Cardiac muscle cell (in vitro differentiated cells and primary cell): Measurements from ENCODE around the gene DLGAP1. TPM values are rescaled to one million over a fixed set of nuclear protein-coding genes. Genes with fewer than 3 reads are reported as not detected.

ENCODE experiments used
- DNase-seq, 2 donors: peaks; one replicate each; pipeline versions ENCODE4 v3.0.0 to v3.0.0-alpha.2; 2010 to 2017; ENCODE audit warnings: low read depth in 1 of 2, low spot score in 1 of 2
- H3K27ac ChIP-seq: fragments of 200-600 bp; sonication (generic); 2 replicates; pipeline ENCODE4 v1.5.1; 2016
- H3K27me3 ChIP-seq: fragments of 200-600 bp; sonication (generic); 2 replicates; pipeline ENCODE4 v1.6.0; 2016; ENCODE audit warnings: control low read depth
- H3K36me3 ChIP-seq: fragments of 200-600 bp; sonication (generic); 2 replicates; pipeline ENCODE4 v1.5.1; 2016; ENCODE audit warnings: control low read depth
- H3K4me1 ChIP-seq: fragments of 200-600 bp; sonication (generic); 2 replicates; pipeline ENCODE4 v1.8.1; 2017; ENCODE audit warnings: low read depth, mild to moderate bottlenecking, mixed run types
- H3K4me3 ChIP-seq: fragments of 200-600 bp; sonication (generic); 2 replicates; pipeline ENCODE4 v1.5.1; 2016; ENCODE audit warnings: mild to moderate bottlenecking
- H3K9me3 ChIP-seq: fragments of 200-600 bp; sonication (generic); 2 replicates; pipeline ENCODE4 v1.5.1; 2017; ENCODE audit warnings: low read depth, mild to moderate bottlenecking, control low read depth
- CTCF ChIP-seq: IDR thresholded peaks from 2 replicates; pipeline ENCODE4 v1.5.1; 2012; ENCODE audit warnings: low read depth, mild to moderate bottlenecking, low read length
- polyA plus RNA-seq: library from polyadenylated mRNA; unstranded; fragments of >200 nt; fragmentation: Nextera tagmentation; extraction: Ambion mirVana; gene quantifications from 2 replicates; pipeline ENCODE4 v1.2.1, GENCODE V29; 2016
- total RNA-seq: library from RNA; depleted of rRNA; stranded (reverse); fragments of >200 nt; gene quantifications from 2 replicates; pipeline ENCODE4 v1.2.3, GENCODE V29; 2016

DLGAP1 gene
- total and polyA plus RNA-seq, 2 experiments from 2014 or later: 2.5 to 7.9 TPM

GRCh38 chr18:4251873-4252272, 203.2 kb downstream of the DLGAP1 start:
- H3K36me3 ChIP-seq: no peaks in the 10 kb centered on the region
- H3K27ac ChIP-seq: no peak overlapping the region
- H3K4me1 ChIP-seq: no peaks in the 10 kb centered on the region
- TF ChIP-seq CTCF: no peak
- no peaks in the 10 kb centered on the region for H3K9me3 ChIP-seq
- DNase-seq: no peak
- no peak overlapping the region for H3K4me3 ChIP-seq
- peaks cover 66% of the 10 kb centered on the region for H3K27me3 ChIP-seq

- no peak for DNase-seq
- no peak overlapping the region for H3K4me3 ChIP-seq
- H3K9me3 ChIP-seq: no peaks in the 10 kb centered on the region
- no peak overlapping the region for H3K27ac ChIP-seq
- no peak for TF ChIP-seq CTCF
- no peaks in the 10 kb centered on the region for H3K36me3 ChIP-seq
- peaks cover 66% of the 10 kb centered on the region for H3K27me3 ChIP-seq
- H3K4me1 ChIP-seq: no peaks in the 10 kb centered on the region
These were observed 203.9 kb downstream of the DLGAP1 start for GRCh38 chr18:4251206-4251605.

GRCh38 chr18:4250141-4250540, 205.0 kb downstream of the DLGAP1 start:
- TF ChIP-seq CTCF: no peak
- DNase-seq: no peak
- Histone ChIP-seq H3K9me3 (no peaks in the 10 kb centered on the region), H3K27ac (no peak overlapping the region), H3K4me3 (no peak overlapping the region), H3K36me3 (no peaks in the 10 kb centered on the region), H3K4me1 (no peaks in the 10 kb centered on the region), H3K27me3 (peaks cover 67% of the 10 kb centered on the region)

GRCh38 chr18:4248686-4249085, 206.4 kb downstream of the DLGAP1 start:
- Histone ChIP-seq H3K27ac (no peak overlapping the region), H3K9me3 (no peaks in the 10 kb centered on the region)
- TF ChIP-seq CTCF: no peak

GRCh38 chr18:4246374-4246773, 208.7 kb downstream of the DLGAP1 start:
- H3K4me3 ChIP-seq: no peak overlapping the region
- DNase-seq: no peak
- no peak for TF ChIP-seq CTCF
- H3K9me3 ChIP-seq: no peaks in the 10 kb centered on the region
- H3K36me3 ChIP-seq: no peaks in the 10 kb centered on the region
- H3K27me3 ChIP-seq: peaks cover 38% of the 10 kb centered on the region
- no peak overlapping the region for H3K27ac ChIP-seq
- no peaks in the 10 kb centered on the region for H3K4me1 ChIP-seq

More at GRCh38 chr18:4248686-4249085, 206.4 kb downstream of the DLGAP1 start:
- peaks cover 61% of the 10 kb centered on the region for H3K27me3 ChIP-seq
- no peaks in the 10 kb centered on the region for H3K36me3 ChIP-seq
- H3K4me1 ChIP-seq: no peaks in the 10 kb centered on the region
- no peak for DNase-seq
- H3K4me3 ChIP-seq: no peak overlapping the region

- H3K4me3 ChIP-seq: no peak overlapping the region
These were observed 209.7 kb downstream of the DLGAP1 start for GRCh38 chr18:4245456-4245855.

More at GRCh38 chr18:4245456-4245855, 209.7 kb downstream of the DLGAP1 start:
- H3K27me3 ChIP-seq: peaks cover 30% of the 10 kb centered on the region
- H3K9me3 ChIP-seq: no peaks in the 10 kb centered on the region
- H3K27ac ChIP-seq: no peak overlapping the region
- DNase-seq: no peak
- no peaks in the 10 kb centered on the region for H3K36me3 ChIP-seq
- TF ChIP-seq CTCF: no peak
- H3K4me1 ChIP-seq: no peaks in the 10 kb centered on the region
